Endodermal cell (in vitro differentiated cells): ENCODE measurements around the gene TRIM37. TPM values are rescaled to one million over a fixed set of nuclear protein-coding genes. Genes with fewer than 3 reads are reported as not detected.

ENCODE experiments used
- DNase-seq: peaks from one replicate; pipeline ENCODE4 v3.0.0-alpha.2; 2017
- H3K27ac ChIP-seq: 2 replicates; pipeline ENCODE4 v1.5.1; 2013; ENCODE audit warnings: mild to moderate bottlenecking, low read depth, low read length, moderate library complexity
- H3K27me3 ChIP-seq: 2 replicates; pipeline ENCODE4 v1.6.1; 2013; ENCODE audit warnings: mild to moderate bottlenecking, low read length, moderate library complexity; ENCODE audit not compliant: insufficient read depth, control insufficient read depth, poor library complexity, severe bottlenecking
- H3K36me3 ChIP-seq: 2 replicates; pipeline ENCODE4 v1.7.0; 2013; ENCODE audit warnings: mild to moderate bottlenecking, low read length, moderate library complexity; ENCODE audit not compliant: control insufficient read depth, insufficient read depth
- H3K4me1 ChIP-seq: one replicate; pipeline ENCODE4 v1.7.0; 2013; ENCODE audit warnings: low read length; ENCODE audit not compliant: control insufficient read depth, insufficient read depth
- H3K4me3 ChIP-seq: 2 replicates; pipeline ENCODE4 v1.5.1; 2013; ENCODE audit warnings: mild to moderate bottlenecking, low read length, moderate library complexity
- H3K9ac ChIP-seq: 2 replicates; pipeline ENCODE4 v1.6.1; 2013; ENCODE audit warnings: mild to moderate bottlenecking, low read length, moderate library complexity; ENCODE audit not compliant: poor library complexity, severe bottlenecking; ENCODE audit errors: extremely low read depth
- H3K9me3 ChIP-seq: 2 replicates; pipeline ENCODE4 v1.6.1; 2013; ENCODE audit warnings: mild to moderate bottlenecking, low read length, moderate library complexity; ENCODE audit not compliant: control insufficient read depth
- H3K27ac Mint-ChIP-seq: 2 replicates; pipeline ENCODE4 v1.8.0; 2020; ENCODE audit warnings: mixed read lengths
- H3K27me3 Mint-ChIP-seq: 2 replicates; pipeline ENCODE4 v1.8.0; 2021; ENCODE audit warnings: mild to moderate bottlenecking, mixed read lengths; ENCODE audit not compliant: insufficient read depth
- H3K36me3 Mint-ChIP-seq: 2 replicates; pipeline ENCODE4 v1.8.0; 2020; ENCODE audit warnings: low read depth, mixed read lengths
- H3K4me1 Mint-ChIP-seq: 2 replicates; pipeline ENCODE4 v1.8.0; 2020; ENCODE audit warnings: mixed read lengths
- H3K4me3 Mint-ChIP-seq: 2 replicates; pipeline ENCODE4 v1.8.0; 2020; ENCODE audit warnings: mild to moderate bottlenecking, moderate library complexity, mixed read lengths
- H3K9me3 Mint-ChIP-seq: 2 replicates; pipeline ENCODE4 v1.8.0; 2020; ENCODE audit warnings: mild to moderate bottlenecking, mixed read lengths
- WGBS, 2 experiments: methylation state at CpG; one replicate each; pipeline versions ENCODE4 v1.1.5 to v1.1.7; 2013; ENCODE audit warnings: missing lambda C conversion rate in 2 of 2, mixed read lengths in 1 of 2; ENCODE audit not compliant: insufficient coverage in 1 of 2, insufficient read length in 1 of 2; 5-methylcytosine and 5-hydroxymethylcytosine counted together
- microRNA-seq: library from miRNA; unstranded; fragments of <30 nt; microRNA quantifications from one replicate; pipeline ENCODE4 v1.2.0, GENCODE V29; 2020; ENCODE audit warnings: borderline microRNAs expressed
- total RNA-seq, 2 donors: library from RNA; stranded (reverse); fragmentation: NEBNext Ultra II Directional in 1 of 2; extraction: Animal tissue kit (Norgen Biotek cat#: 25700) in 1 of 2; gene quantifications; 2 replicates in 1 of 2; 3 replicates in 1 of 2; pipeline ENCODE4 v1.2.1, GENCODE V29; 2021
- TF ChIP-seq, protein P1 (sequence below): fragments of 200-600 bp; sonication (generic); conservative IDR thresholded peaks from 2 replicates; pipeline ENCODE4 v1.5.0; 2021; ENCODE audit warnings: antibody characterized with exemption, mild to moderate bottlenecking

TRIM37 gene
- total RNA-seq, 2 donors from 2014 or later = 43.6 to 64.6 TPM

DNA sequence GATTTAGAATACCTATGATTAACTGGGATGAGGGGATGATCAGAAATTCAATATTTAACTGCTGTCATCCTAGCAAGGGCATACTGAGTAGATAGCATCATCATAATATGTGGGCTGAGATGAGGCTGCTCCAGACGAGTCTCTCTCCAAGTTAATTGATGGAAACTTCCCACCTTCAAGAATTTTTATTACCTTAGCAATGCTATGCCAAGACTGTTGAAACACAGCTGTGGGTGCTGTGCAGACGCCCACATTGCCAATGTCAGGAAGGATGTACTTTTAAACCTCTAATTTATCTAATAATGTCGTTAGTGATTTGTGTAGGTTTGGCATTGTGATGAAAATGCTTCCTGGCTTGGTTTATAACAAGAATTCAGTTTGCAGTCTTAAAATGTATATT, 170.4 kb downstream of the TRIM37 start:
- no peak overlapping the region for H3K4me3 Mint-ChIP-seq
- no peaks in the 10 kb centered on the region for H3K36me3 ChIP-seq
- H3K4me3 ChIP-seq = no peak overlapping the region
- no peak for DNase-seq
- no peak overlapping the region for H3K27ac ChIP-seq
- no peaks in the 10 kb centered on the region for H3K27me3 Mint-ChIP-seq
- H3K4me1 ChIP-seq = no peaks in the 10 kb centered on the region
- TF ChIP-seq, protein P1, sequence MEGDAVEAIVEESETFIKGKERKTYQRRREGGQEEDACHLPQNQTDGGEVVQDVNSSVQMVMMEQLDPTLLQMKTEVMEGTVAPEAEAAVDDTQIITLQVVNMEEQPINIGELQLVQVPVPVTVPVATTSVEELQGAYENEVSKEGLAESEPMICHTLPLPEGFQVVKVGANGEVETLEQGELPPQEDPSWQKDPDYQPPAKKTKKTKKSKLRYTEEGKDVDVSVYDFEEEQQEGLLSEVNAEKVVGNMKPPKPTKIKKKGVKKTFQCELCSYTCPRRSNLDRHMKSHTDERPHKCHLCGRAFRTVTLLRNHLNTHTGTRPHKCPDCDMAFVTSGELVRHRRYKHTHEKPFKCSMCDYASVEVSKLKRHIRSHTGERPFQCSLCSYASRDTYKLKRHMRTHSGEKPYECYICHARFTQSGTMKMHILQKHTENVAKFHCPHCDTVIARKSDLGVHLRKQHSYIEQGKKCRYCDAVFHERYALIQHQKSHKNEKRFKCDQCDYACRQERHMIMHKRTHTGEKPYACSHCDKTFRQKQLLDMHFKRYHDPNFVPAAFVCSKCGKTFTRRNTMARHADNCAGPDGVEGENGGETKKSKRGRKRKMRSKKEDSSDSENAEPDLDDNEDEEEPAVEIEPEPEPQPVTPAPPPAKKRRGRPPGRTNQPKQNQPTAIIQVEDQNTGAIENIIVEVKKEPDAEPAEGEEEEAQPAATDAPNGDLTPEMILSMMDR = no peak
- H3K9ac ChIP-seq = no peak overlapping the region
- no peaks in the 10 kb centered on the region for H3K27me3 ChIP-seq
- H3K4me1 Mint-ChIP-seq = no peaks in the 10 kb centered on the region
- 88% methylated on average over 3 of the region's 3 CpGs; no CpG with 5 or more reads in 1 of the 2 experiments for WGBS, 2 experiments
- no peak overlapping the region for H3K27ac Mint-ChIP-seq
- H3K36me3 Mint-ChIP-seq = no peaks in the 10 kb centered on the region
- no peaks in the 10 kb centered on the region for H3K9me3 Mint-ChIP-seq
- no peaks in the 10 kb centered on the region for H3K9me3 ChIP-seq

DNA sequence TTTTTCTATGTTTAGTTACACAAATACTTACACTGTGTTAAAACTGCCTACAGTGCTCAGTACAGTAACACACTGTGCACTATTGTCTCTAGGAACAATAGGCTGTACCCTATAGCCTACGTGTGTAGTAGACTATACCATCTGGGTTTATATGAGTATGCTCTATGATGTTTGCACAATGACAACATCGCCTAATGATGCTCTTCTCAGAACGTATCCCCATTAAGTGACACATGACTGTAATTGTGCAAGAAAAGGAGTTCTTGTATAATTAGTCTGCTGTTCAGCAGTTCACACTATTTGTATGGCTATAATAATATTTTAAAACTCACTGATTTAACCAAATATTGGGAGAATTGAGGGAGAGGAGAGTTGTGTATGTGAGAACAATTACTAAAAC, 173.7 kb downstream of the TRIM37 start:
- no peak overlapping the region for H3K27ac ChIP-seq
- no peaks in the 10 kb centered on the region for H3K9me3 ChIP-seq
- 84% methylated on average over 2 of the region's 3 CpGs; no CpG with 5 or more reads in 1 of the 2 experiments for WGBS, 2 experiments
- no peak overlapping the region for H3K9ac ChIP-seq
- Mint-ChIP-seq H3K4me3 (no peak overlapping the region), H3K27me3 (no peaks in the 10 kb centered on the region), H3K27ac (no peak overlapping the region), H3K36me3 (no peaks in the 10 kb centered on the region), H3K4me1 (no peaks in the 10 kb centered on the region), H3K9me3 (no peaks in the 10 kb centered on the region)
- TF ChIP-seq, protein P1 = no peak
- H3K27me3 ChIP-seq = no peaks in the 10 kb centered on the region
- no peak for DNase-seq
- H3K4me3 ChIP-seq = no peak overlapping the region
- no peaks in the 10 kb centered on the region for H3K4me1 ChIP-seq
- no peaks in the 10 kb centered on the region for H3K36me3 ChIP-seq

Small RNA genes within 50 kb of the gene (microRNA-seq; reads per million reads assigned to microRNA genes)
- gene MIR301A (112 reads per million, percentile 75 among the genes with 10 or more reads in this experiment), gene MIR454 (387 reads per million, percentile 88 among the genes with 10 or more reads in this experiment)

Other genes starting within 250 kb of the TRIM37 start
- 10 to 100 TPM; 62.4 to 67.3 TPM for gene SKA2, start 48.3 kb upstream of the TRIM37 start, total RNA-seq
- gene PRR11, start 48.9 kb upstream of the TRIM37 start, total RNA-seq = 10 to 100 TPM; 52.5 to 58.5 TPM
- 10 to 100 TPM; 22.5 to 24.0 TPM for gene SMG8, start 103.2 kb upstream of the TRIM37 start, total RNA-seq
- 10 to 100 TPM; 23.2 to 42.1 TPM for gene GDPD1, start 113.6 kb upstream of the TRIM37 start, total RNA-seq
- 10 to 100 TPM; 22.8 to 27.7 TPM for gene YPEL2, start 224.8 kb upstream of the TRIM37 start, total RNA-seq